ENCODE measurements around the gene TPRN. TPM values are rescaled to one million over a fixed set of nuclear protein-coding genes. Genes with fewer than 3 reads are reported as not detected.

Gene TPRN
- total RNA-seq, 1 experiment from 2014 or later, result 20.3 TPM

DNA sequence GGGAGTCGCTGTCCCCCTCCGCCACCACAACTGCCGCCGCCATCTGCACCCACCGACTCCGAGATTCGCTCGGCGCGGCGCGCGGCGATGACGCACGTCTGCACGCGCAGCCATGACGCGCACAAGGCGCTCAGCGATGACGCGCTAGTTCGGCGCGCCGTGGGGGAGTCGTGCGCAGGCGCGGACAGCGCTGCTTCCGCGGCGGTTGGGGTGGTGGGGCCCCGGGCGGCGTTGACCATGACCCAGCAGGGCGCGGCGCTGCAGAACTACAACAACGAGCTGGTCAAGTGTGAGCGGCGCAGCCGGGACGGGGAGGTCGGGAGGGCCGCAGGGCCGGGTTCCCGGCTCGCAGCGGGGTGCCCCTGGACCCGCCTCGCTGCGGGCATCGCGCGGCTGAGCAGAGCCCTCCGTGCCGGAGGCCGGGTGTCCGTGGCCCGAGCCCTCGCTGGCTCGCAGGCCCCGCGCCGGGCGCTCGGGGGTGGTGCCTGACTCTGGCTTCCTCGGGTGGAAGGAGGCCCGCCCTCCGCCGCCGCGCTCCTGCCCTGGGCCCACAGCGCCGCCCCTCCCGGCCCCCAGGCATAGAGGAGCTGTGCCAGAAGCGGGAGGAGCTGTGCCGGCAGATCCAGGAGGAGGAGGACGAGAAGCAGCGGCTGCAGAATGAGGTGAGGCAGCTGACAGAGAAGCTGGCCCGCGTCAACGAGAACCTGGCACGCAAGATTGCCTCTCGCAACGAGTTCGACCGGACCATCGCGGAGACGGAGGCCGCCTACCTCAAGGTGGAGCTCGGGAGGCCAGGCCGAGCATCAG lies 11.8 kb downstream of the TPRN start, which contains the start of the genes ANAPC2 and SSNA1:
TSS of gene ANAPC2 (minus strand) at position 71 of the 807 bp plus-strand sequence. CDS start at position 43, 28 bp downstream.
TSS of gene SSNA1 (plus strand) at position 187 of the 807 bp plus-strand sequence. CDS start at position 238, 51 bp downstream.
- Mint-ChIP-seq H3K4me3 (ENCODE audit: low read depth, unreplicated experiment) (peak within 1 kb of the TSS; percentile 98), H3K9me3 (ENCODE audit: low read depth, unreplicated experiment) (no peaks in the 10 kb centered on the region), H3K27ac (ENCODE audit: unreplicated experiment) (peak within 1 kb of the TSS; percentile 91), H3K27me3 (ENCODE audit: unreplicated experiment) (no peaks in the 10 kb centered on the region), H3K36me3 (ENCODE audit: insufficient read depth, unreplicated experiment) (peaks cover 54% of the 10 kb centered on the region), H3K4me1 (ENCODE audit: low read depth, unreplicated experiment) (peaks cover 10% of the 10 kb centered on the region)
- intact Hi-C loops (cut with micrococcal nuclease; ENCODE audit: unreplicated experiment), result no loop called here
- DNase-seq, result peak; percentile 92
- TF ChIP-seq, protein P1, sequence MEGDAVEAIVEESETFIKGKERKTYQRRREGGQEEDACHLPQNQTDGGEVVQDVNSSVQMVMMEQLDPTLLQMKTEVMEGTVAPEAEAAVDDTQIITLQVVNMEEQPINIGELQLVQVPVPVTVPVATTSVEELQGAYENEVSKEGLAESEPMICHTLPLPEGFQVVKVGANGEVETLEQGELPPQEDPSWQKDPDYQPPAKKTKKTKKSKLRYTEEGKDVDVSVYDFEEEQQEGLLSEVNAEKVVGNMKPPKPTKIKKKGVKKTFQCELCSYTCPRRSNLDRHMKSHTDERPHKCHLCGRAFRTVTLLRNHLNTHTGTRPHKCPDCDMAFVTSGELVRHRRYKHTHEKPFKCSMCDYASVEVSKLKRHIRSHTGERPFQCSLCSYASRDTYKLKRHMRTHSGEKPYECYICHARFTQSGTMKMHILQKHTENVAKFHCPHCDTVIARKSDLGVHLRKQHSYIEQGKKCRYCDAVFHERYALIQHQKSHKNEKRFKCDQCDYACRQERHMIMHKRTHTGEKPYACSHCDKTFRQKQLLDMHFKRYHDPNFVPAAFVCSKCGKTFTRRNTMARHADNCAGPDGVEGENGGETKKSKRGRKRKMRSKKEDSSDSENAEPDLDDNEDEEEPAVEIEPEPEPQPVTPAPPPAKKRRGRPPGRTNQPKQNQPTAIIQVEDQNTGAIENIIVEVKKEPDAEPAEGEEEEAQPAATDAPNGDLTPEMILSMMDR (IDR thresholded peaks at IDR 0.05; ENCODE audit: unreplicated experiment), result no peak
- BruUV-seq (replicated peaks), result no TSS peak
- CTCF ChIA-PET, result interaction anchor here (0.5 to 1.9 kb wide), 8 partner anchors 10 to 122 kb away, joined by 3 to 11 read pairs (median 5); partner anchors contain the start of gene RNF224

DNA sequence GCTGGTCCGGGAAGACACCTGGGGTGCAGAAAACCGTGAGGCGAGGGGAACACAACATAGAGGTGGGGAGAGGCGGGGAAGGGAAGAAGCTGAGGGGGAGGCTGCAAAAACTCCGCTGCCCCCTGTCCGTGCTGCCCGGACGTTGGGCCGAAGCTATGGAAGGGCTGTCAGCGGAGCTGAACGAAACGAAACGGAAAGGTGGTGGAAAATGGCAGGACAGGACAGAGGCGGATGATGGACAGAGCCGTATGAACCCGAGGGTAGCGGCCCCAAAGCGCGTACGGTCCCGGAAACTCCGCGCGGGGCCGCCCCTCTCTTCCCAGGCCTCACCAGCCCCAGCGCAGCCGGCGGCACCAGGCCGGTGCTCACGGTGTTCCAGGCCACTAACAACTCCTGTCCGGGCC lies 12.5 kb downstream of the TPRN start:
- H3K36me3 Mint-ChIP-seq (ENCODE audit: insufficient read depth, unreplicated experiment), result peaks cover 49% of the 10 kb centered on the region
- intact Hi-C loops (cut with micrococcal nuclease; ENCODE audit: unreplicated experiment), result no loop called here
- TF ChIP-seq, protein P1 (IDR thresholded peaks at IDR 0.05; ENCODE audit: unreplicated experiment), result no peak
- DNase-seq, result no peak
- peaks cover 10% of the 10 kb centered on the region for H3K4me1 Mint-ChIP-seq (ENCODE audit: low read depth, unreplicated experiment)
- H3K9me3 Mint-ChIP-seq (ENCODE audit: low read depth, unreplicated experiment), result no peaks in the 10 kb centered on the region
- peak overlapping the region; percentile 98 for H3K4me3 Mint-ChIP-seq (ENCODE audit: low read depth, unreplicated experiment)
- no peaks in the 10 kb centered on the region for H3K27me3 Mint-ChIP-seq (ENCODE audit: unreplicated experiment)
- no TSS peak for BruUV-seq (replicated peaks)
- CTCF ChIA-PET, result interaction anchor here (1.3 to 1.5 kb wide), 2 partner anchors 39 to 48 kb away, joined by 5 to 11 read pairs; partner anchors contain the start of gene RNF224
- peak overlapping the region; percentile 91 for H3K27ac Mint-ChIP-seq (ENCODE audit: unreplicated experiment)

DNA sequence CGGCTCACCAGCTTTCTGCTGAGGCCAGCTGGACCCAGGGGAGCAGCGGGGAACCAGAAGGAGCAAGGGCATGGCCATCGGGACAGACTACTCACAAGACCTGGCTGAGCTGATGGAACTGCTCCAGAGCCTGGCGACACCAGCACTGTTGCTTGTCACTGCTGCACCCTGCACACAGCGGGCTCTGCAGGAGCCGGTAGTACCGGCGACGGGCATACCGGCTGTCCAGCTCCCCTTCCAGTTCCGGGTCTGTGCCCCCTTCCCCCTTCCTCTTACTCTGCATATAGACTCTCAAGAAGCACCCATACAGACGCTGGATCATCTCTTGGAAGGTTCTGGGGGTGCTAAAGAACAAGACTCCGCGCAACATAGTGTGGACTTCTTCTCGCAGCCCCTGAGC lies 13.2 kb downstream of the TPRN start:
- no peak for DNase-seq
- no peaks in the 10 kb centered on the region for H3K9me3 Mint-ChIP-seq (ENCODE audit: low read depth, unreplicated experiment)
- peaks cover 10% of the 10 kb centered on the region for H3K4me1 Mint-ChIP-seq (ENCODE audit: low read depth, unreplicated experiment)
- H3K4me3 Mint-ChIP-seq (ENCODE audit: low read depth, unreplicated experiment), result peak overlapping the region; percentile 98
- no peak overlapping the region for H3K27ac Mint-ChIP-seq (ENCODE audit: unreplicated experiment)
- BruUV-seq (replicated peaks), result no TSS peak
- no peaks in the 10 kb centered on the region for H3K27me3 Mint-ChIP-seq (ENCODE audit: unreplicated experiment)
- intact Hi-C loops (cut with micrococcal nuclease; ENCODE audit: unreplicated experiment), result no loop called here
- TF ChIP-seq, protein P1 (IDR thresholded peaks at IDR 0.05; ENCODE audit: unreplicated experiment), result no peak
- H3K36me3 Mint-ChIP-seq (ENCODE audit: insufficient read depth, unreplicated experiment), result peaks cover 49% of the 10 kb centered on the region
- CTCF ChIA-PET, result no interaction called here

DNA sequence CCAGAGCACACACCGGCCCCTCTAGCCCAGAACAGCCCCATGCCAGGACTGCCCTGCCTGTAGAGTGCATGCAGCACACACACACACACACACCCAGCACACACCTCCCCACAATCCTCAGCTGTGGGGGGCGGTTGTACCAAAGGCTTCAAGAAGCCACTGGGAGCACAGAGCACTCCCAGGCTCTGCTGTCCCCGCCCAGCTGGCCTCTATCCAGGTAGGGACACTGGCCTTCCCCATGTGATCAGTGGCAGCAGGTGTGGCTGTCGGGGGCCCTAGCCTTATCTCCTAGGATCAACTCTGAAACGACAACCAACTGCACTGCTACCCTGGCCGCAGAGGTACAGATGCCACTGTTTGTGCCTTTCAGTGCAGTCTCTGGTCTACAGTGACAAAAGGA lies 14.2 kb downstream of the TPRN start:
- Mint-ChIP-seq H3K27me3 (ENCODE audit: unreplicated experiment) (no peaks in the 10 kb centered on the region), H3K4me3 (ENCODE audit: low read depth, unreplicated experiment) (no peak overlapping the region), H3K27ac (ENCODE audit: unreplicated experiment) (no peak overlapping the region), H3K9me3 (ENCODE audit: low read depth, unreplicated experiment) (no peaks in the 10 kb centered on the region), H3K4me1 (ENCODE audit: low read depth, unreplicated experiment) (peaks cover 10% of the 10 kb centered on the region), H3K36me3 (ENCODE audit: insufficient read depth, unreplicated experiment) (peaks cover 55% of the 10 kb centered on the region)
- intact Hi-C loops (cut with micrococcal nuclease; ENCODE audit: unreplicated experiment), result no loop called here
- DNase-seq, result no peak
- CTCF ChIA-PET, result no interaction called here
- BruUV-seq (replicated peaks), result no TSS peak
- TF ChIP-seq, protein P1 (IDR thresholded peaks at IDR 0.05; ENCODE audit: unreplicated experiment), result no peak
